NT2/D1 (cell line): ENCODE results near the gene MYBPHL.

Experiments
- SUZ12 ChIP-seq: IDR thresholded peaks from 2 replicates; pipeline ENCODE4 v1.6.1; 2011; ENCODE audit not compliant: insufficient read length, insufficient read depth; ENCODE audit errors: extremely low read depth
- YY1 ChIP-seq: IDR thresholded peaks from 2 replicates; pipeline ENCODE4 v1.6.1; 2011; ENCODE audit not compliant: insufficient read length, insufficient read depth
- ZNF274 ChIP-seq: IDR thresholded peaks from 2 replicates; pipeline ENCODE4 v1.6.1; 2011; ENCODE audit warnings: mild to moderate bottlenecking, low read depth, low read length

DNA sequence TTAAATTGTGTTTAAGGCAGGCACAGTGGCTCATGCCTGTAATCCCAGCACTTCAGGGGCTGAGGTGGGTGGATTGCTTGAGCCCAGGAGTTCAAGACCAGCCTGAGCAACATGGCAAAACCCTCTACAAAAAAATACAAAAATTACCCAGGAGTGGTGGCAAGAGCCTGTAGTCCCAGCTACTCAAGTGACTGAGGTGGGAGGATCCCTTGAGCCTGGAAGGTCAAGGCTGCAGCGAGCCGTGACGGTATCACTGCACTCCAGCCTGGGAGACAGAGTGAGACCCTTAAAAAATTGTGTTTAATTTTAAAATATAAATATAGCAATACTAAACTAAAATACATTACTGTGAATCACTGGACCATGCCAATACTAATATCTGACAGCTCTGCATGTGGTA lies 48.1 kb upstream of the MYBPHL start:
- TF ChIP-seq SUZ12 (no peak), ZNF274 (no peak), YY1 (no peak)
